WI38 (cell line): ENCODE data around the gene RHOH.

Experiments
- H3K4me3 ChIP-seq: 2 replicates; pipeline ENCODE4 v1.5.1; 2011; ENCODE audit warnings: low read depth, mild to moderate bottlenecking, control low read depth, low read length
- CTCF ChIP-seq: IDR thresholded peaks from 2 replicates; pipeline ENCODE4 v1.5.1; 2012; ENCODE audit warnings: low read depth, mild to moderate bottlenecking, control low read depth, low read length

Gene RHOH

GRCh38 chr4:40255393-40256281 is 58.8 kb downstream of the RHOH start:
- TF ChIP-seq CTCF, result no peak

GRCh38 chr4:40256329-40256728 is 59.5 kb downstream of the RHOH start:
- no peak for TF ChIP-seq CTCF
- H3K4me3 ChIP-seq, result no peak overlapping the region

More at GRCh38 chr4:40255393-40256281, 58.8 kb downstream of the RHOH start:
- no peak overlapping the region for H3K4me3 ChIP-seq

- no peak overlapping the region for H3K4me3 ChIP-seq
- TF ChIP-seq CTCF, result no peak
Observed at GRCh38 chr4:40256817-40257216, 60.0 kb downstream of the RHOH start.

DNA sequence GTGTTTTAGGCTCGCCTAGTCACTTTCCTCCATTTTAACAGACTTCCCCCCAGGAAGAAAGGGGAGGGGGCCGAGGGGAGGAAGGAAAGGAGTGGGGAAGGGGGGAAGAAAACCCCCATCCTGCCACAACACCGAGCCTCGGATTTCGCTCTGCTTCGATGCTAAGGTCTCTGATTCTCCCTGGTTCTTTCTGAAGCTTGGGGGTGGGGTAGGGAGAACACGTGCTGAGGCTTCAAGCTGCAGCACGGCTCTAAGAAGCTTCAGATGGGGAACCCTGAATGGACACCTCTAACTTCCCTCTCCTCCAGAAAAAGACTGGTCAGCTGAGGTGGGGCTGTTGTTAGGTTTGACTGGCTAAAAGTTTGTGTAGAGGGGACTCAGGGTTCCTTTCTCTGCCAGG is 61.8 kb downstream of the RHOH start:
- no peak for TF ChIP-seq CTCF
- no peak overlapping the region for H3K4me3 ChIP-seq

GRCh38 chr4:40261231-40262076 is 64.6 kb downstream of the RHOH start:
- H3K4me3 ChIP-seq, result no peak overlapping the region
- no peak for TF ChIP-seq CTCF

- no peak for TF ChIP-seq CTCF
- no peak overlapping the region for H3K4me3 ChIP-seq
Observed at GRCh38 chr4:40262077-40262528, 65.3 kb downstream of the RHOH start.
